Measurements from ENCODE around the gene LYRM7.
A peak's percentile ranks its signal among the peaks of the same experiment; 100 is the strongest.

The LYRM7 gene

DNA sequence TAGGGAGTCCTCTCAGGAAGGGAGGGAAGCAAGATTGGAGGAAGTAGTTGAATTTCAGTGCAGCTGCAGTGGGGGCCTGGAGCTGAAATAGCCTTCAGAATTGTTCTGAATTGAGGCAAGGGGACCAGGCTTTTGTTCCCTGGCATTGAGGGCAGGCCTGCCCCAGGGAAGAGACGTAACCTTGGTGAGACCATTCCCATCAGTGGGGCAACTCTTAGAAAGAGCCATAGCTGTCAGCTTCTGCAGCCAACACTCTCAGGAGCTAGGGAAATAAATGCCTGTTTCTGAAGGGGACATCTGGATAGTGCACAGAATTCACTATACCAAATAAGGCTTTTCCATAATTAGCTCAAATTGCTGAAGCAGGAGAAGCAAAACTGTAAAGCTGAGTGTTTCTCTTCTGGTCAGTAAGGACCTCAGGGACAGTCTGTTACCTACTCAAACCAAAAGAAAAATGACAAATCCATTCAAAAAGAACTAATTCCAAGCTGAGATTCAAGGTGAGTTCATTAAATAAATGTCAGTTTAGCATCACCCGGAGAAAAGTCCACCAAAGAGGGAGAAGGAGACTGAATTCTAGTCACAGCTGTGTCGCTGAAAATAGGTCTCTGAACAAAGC lies 44.0 kb downstream of the LYRM7 start:
- TF ChIP-seq, protein P1, sequence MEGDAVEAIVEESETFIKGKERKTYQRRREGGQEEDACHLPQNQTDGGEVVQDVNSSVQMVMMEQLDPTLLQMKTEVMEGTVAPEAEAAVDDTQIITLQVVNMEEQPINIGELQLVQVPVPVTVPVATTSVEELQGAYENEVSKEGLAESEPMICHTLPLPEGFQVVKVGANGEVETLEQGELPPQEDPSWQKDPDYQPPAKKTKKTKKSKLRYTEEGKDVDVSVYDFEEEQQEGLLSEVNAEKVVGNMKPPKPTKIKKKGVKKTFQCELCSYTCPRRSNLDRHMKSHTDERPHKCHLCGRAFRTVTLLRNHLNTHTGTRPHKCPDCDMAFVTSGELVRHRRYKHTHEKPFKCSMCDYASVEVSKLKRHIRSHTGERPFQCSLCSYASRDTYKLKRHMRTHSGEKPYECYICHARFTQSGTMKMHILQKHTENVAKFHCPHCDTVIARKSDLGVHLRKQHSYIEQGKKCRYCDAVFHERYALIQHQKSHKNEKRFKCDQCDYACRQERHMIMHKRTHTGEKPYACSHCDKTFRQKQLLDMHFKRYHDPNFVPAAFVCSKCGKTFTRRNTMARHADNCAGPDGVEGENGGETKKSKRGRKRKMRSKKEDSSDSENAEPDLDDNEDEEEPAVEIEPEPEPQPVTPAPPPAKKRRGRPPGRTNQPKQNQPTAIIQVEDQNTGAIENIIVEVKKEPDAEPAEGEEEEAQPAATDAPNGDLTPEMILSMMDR (IDR thresholded peaks at IDR 0.05; ENCODE audit: low read depth, low read length), result no peak
- H3K4me3 ChIP-seq (ENCODE audit: low read depth, low read length), result no peak overlapping the region
- in situ Hi-C loops (cut with HindIII; ENCODE audit: low sequenced_read_pairs), result no loop called here
- DNase-seq (ENCODE audit: low read depth, low spot score), result no peak

DNA sequence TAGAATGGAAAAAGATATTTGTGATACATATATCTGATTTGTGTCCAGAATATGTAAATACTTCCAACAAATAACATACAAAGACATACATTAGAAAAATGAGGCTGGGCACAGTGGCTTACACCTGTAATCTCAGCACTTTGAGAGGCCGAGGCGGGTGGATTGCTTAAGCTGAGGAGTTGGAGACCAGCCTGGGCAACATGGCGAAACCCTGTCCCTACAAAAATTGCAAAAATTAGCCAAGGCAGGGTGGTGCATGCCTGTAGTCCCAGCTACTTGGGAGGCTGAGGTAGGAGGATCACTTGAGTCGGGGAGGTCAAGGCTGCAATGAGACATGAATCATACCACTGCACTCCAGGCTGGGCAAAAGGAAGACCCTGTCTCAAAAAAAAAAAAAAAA lies 47.0 kb downstream of the LYRM7 start:
- no peak for DNase-seq (ENCODE audit: low read depth, low spot score)
- no peak overlapping the region for H3K4me3 ChIP-seq (ENCODE audit: low read depth, low read length)
- in situ Hi-C loops (cut with HindIII; ENCODE audit: low sequenced_read_pairs), result no loop called here
- TF ChIP-seq, protein P1 (IDR thresholded peaks at IDR 0.05; ENCODE audit: low read depth, low read length), result no peak

DNA sequence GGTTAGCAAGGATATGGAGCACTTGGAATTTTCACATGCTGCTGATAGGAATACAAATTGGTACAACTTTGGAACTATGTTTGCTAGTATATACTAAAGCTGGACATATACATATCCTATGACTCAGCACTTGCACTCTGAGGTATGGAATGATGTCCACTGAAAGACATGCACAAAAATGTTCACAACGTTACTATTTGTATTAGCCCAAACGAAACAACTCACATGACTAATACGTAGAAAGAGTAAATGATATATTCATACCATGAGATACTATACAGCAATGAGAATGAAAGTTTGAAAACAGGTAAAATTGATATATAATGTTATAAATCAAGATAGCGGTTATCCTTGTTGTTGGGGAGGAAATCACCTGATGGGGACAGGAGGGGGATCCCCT lies 47.6 kb downstream of the LYRM7 start:
- H3K4me3 ChIP-seq (ENCODE audit: low read depth, low read length), result no peak overlapping the region
- in situ Hi-C loops (cut with HindIII; ENCODE audit: low sequenced_read_pairs), result no loop called here
- TF ChIP-seq, protein P1 (IDR thresholded peaks at IDR 0.05; ENCODE audit: low read depth, low read length), result no peak

DNA sequence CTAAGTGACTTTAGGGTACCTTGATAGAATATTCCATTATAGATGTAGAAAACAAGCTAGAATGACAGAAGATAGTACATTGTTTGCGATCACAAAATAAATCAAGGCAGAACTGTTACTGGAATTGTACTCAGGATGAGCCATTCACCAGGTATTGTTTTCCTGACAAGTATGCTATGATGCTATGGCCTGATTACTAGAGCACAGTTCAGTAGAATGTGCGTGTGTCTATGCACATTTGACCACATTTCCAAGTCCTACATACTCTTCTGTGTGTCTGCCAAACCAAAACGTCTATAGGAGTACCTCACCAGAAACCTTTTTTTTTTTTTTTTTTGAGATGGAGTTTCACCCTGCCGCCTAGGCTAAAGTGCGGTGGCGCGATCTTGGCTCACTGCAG lies 49.8 kb downstream of the LYRM7 start:
- TF ChIP-seq, protein P1 (IDR thresholded peaks at IDR 0.05; ENCODE audit: low read depth, low read length), result no peak
- DNase-seq (ENCODE audit: low read depth, low spot score), result no peak
- no peak overlapping the region for H3K4me3 ChIP-seq (ENCODE audit: low read depth, low read length)
- in situ Hi-C loops (cut with HindIII; ENCODE audit: low sequenced_read_pairs), result no loop called here

More for the DNA sequence above, 47.6 kb downstream of the LYRM7 start:
- peak; percentile 14 for DNase-seq (ENCODE audit: low read depth, low spot score)

DNA sequence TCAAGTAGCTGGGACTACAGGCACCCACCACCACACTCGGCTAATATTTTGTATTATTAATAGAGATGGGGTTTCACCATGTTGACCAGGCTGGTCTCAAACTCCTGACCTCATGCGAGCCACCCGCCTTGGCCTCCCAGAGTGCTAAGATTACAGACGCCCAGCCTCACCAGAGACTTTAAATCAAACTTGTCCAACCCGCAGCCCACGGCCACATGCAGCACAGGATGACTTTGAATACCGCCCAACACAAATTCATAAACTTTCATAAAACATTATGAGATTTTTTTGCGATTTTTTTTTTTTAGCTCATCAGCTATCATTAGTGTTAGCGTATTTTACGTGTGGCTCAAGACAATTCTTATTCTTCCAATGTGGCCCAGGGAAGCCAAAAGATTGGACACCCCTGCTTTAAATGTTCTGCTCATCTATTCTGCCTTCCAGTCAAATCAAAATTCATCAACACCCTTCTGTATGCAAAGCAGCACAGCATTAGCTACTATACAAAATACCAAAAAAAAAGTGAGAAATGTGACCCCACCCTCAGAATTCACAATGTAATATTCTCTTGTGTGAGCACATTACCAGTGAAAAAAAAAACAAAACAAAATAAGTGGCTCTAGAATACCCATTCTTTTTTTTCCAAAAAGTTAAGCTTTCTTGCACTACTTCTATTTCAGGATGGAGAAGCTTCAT lies 50.4 kb downstream of the LYRM7 start:
- no peak for DNase-seq (ENCODE audit: low read depth, low spot score)
- no peak overlapping the region for H3K4me3 ChIP-seq (ENCODE audit: low read depth, low read length)
- TF ChIP-seq, protein P1 (IDR thresholded peaks at IDR 0.05; ENCODE audit: low read depth, low read length), result no peak
- in situ Hi-C loops (cut with HindIII; ENCODE audit: low sequenced_read_pairs), result no loop called here

DNA sequence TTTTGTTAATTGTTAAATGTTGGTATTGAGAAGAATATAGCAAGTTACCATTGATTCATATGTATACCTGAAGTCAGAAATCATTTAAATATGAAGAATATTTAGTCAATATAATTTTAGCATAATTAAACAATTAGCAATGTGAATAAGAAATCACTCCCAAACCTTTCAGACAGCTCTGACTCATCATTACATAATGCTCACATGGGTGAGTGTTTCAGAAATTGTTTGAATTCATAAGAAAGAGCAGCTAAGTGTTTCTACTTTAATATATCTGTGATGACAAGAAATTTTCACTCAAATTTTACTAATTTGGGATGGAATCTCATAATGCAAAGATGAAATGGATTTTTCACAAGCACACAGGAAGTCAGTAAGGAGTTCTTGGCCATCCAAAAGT lies 51.1 kb downstream of the LYRM7 start:
- no peak overlapping the region for H3K4me3 ChIP-seq (ENCODE audit: low read depth, low read length)
- peak; percentile 30 for DNase-seq (ENCODE audit: low read depth, low spot score)
- in situ Hi-C loops (cut with HindIII; ENCODE audit: low sequenced_read_pairs), result no loop called here
- TF ChIP-seq, protein P1 (IDR thresholded peaks at IDR 0.05; ENCODE audit: low read depth, low read length), result no peak
